ENCODE data around the gene BPIFB2. TPM values are rescaled to one million over a fixed set of nuclear protein-coding genes. Genes with fewer than 3 reads are reported as not detected.

BPIFB2 gene
- total and polyA plus RNA-seq, 7 donors, result not detected

DNA sequence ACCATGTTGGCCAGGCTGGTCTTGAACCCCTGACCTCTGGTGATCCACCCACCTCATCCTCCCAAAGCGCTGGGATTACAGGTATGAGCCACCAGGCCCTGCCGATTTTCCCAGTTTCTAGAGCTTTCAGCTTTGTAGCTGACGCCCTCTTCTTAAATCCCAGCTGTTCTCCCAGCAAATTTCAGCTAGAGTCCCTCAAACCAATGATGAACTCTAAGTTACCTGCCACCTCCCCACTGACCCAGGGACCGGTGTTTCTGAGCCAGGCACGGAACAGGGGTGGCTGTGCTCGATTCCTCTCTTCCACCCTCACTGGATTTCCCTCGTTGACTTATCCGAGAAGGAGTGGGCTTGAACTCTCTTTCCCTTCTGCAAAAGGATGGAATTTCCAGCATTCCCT is 42.4 kb upstream of the BPIFB2 start:
- intact Hi-C loops (cut with DNase I), result no loop called here
- no peaks in the 10 kb centered on the region for H3K9me3 ChIP-seq
- ATAC-seq (no peak), DNase-seq (no peak)
- no peak overlapping the region for H3K27ac ChIP-seq
- 74 to 80% (median 80%) methylated on average over 8 of the region's 8 CpGs for WGBS, 3 donors
- H3K4me3 ChIP-seq, result no peak overlapping the region
- no peaks in the 10 kb centered on the region for H3K4me1 ChIP-seq
- TF ChIP-seq, protein P1, sequence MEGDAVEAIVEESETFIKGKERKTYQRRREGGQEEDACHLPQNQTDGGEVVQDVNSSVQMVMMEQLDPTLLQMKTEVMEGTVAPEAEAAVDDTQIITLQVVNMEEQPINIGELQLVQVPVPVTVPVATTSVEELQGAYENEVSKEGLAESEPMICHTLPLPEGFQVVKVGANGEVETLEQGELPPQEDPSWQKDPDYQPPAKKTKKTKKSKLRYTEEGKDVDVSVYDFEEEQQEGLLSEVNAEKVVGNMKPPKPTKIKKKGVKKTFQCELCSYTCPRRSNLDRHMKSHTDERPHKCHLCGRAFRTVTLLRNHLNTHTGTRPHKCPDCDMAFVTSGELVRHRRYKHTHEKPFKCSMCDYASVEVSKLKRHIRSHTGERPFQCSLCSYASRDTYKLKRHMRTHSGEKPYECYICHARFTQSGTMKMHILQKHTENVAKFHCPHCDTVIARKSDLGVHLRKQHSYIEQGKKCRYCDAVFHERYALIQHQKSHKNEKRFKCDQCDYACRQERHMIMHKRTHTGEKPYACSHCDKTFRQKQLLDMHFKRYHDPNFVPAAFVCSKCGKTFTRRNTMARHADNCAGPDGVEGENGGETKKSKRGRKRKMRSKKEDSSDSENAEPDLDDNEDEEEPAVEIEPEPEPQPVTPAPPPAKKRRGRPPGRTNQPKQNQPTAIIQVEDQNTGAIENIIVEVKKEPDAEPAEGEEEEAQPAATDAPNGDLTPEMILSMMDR (IDR thresholded peaks at IDR 0.05), result no peak
- H3K27me3 ChIP-seq (ENCODE audit: insufficient read depth in 3 of 3, low read length in 2 of 3), result peaks cover 0 to 6% (median 0%) of the 10 kb centered on the region in 3 donors
- H3K36me3 ChIP-seq (ENCODE audit: insufficient read depth in 1 of 2, low read depth in 1 of 2), result no peaks in the 10 kb centered on the region

DNA sequence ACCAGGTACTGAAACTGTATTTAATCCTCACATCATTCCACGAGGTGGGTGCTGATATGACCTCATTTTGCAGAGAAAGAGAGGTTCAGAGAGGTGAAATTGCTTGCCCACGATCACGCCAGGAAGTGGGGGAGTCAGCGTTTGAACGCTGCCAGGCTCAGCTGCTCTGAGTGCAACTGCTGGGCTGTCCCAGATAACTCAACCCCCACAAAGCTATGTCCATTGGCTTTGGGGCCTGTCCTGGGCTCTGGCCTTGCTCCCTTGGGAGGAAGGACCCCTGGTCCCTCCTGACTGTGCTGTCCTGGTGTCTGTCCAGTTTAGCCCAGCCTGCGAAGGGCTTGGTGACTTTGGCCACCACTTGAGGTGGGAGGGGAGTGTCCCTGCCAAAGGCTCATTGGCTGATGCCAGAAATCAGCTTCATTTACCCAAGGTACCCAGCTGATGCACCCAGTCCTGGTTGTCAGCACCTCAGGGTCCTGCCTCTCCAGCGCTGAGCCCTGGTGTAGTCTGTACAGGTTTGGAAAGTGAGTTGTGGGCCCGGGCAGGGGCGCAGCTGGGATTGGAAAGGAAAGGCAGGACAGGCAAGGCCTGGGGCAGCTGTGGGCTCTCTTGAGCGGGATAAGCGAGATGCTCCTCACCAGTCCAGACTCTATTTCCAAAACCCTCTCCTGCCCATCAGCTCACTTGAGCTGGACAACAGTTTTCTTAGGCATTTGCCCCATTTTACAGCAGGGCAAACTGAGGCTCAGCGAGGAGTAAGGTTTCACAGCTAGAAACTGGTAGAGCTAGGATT is 41.7 kb upstream of the BPIFB2 start:
- Histone ChIP-seq H3K27me3 (ENCODE audit: insufficient read depth in 3 of 3, low read length in 2 of 3) (peaks cover 0 to 6% (median 0%) of the 10 kb centered on the region in 3 donors), H3K4me1 (no peaks in the 10 kb centered on the region), H3K36me3 (ENCODE audit: insufficient read depth in 1 of 2, low read depth in 1 of 2) (no peaks in the 10 kb centered on the region), H3K4me3 (no peak overlapping the region), H3K9me3 (no peaks in the 10 kb centered on the region), H3K27ac (no peak overlapping the region)
- TF ChIP-seq, protein P1 (IDR thresholded peaks at IDR 0.05), result no peak
- 67 to 77% (median 68%) methylated on average over 12 of the region's 12 CpGs for WGBS, 3 donors
- no peak for DNase-seq
- intact Hi-C loops (cut with DNase I), result no loop called here
- no peak for ATAC-seq

DNA sequence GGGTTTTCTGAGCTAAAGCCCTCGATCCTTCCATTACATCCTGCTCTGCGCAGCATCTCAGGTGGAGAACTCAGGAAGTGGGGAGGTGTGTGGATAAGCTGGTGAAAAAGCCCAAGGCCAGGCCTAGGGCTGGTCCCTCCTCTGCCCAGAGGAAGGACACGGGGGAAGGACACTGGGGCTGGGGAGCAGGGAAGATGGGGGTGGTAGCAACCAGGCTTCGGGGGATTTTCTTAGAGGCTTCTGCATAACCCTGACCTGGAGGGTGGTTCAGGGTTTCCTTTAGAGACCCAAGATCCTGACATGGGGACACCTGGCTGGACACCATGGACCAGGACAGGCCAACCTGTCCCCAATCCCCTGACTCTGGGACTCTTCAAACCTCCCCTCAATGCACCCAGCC is 41.1 kb upstream of the BPIFB2 start:
- intact Hi-C loops (cut with DNase I), result no loop called here
- ATAC-seq, result no peak

DNA sequence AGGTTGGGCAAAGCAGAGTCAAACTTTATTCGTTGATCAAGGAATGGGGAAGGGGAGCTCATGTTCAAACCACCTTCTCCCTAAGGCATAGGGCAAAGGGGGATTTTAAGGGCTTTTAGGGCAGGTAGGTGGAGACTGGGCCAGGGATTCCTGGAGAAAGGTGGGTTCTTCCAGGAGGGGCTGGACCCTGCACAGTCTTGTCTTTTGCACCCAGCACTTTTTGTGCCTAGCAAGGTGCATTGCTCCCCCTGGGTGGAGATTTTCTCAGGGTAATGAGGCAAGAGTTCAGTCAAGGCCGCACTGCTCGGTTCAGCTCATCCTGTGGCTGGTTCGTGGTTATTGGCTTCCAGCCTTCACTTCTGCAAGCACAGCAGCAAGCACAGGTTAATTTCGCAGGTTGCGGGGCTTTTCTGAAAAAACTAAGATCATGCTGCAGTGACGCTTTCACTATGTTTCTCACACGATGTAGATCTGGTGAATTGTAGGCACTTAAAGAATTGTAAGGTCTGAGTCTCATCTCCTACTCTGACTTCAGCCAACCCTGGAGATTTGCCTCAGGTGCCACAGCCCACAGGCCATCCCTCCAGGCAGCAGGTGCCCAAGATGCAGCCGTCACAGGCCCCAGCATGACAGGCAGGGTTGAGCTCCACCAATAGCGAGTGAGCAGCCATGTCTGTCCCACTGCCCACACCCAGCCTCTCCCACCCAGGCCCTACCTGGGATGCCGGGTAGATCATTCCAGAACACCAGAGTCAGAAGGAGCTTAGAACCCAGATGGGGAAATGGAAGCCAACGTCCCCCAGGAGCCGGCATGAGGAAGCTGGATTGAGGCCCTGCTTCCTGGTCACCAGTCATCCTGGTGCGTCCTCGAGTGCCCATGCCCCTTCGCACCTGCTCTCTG is 40.4 kb upstream of the BPIFB2 start:
- TF ChIP-seq, protein P1 (IDR thresholded peaks at IDR 0.05), result no peak
- Histone ChIP-seq H3K27ac (no peak overlapping the region), H3K27me3 (ENCODE audit: insufficient read depth in 3 of 3, low read length in 2 of 3) (peaks cover 0 to 6% (median 0%) of the 10 kb centered on the region in 3 donors), H3K4me3 (no peak overlapping the region), H3K4me1 (no peaks in the 10 kb centered on the region), H3K36me3 (ENCODE audit: insufficient read depth in 1 of 2, low read depth in 1 of 2) (no peaks in the 10 kb centered on the region), H3K9me3 (no peaks in the 10 kb centered on the region)
- no peak for ATAC-seq
- WGBS, 3 donors, result 67 to 73% (median 69%) methylated on average over 16 of the region's 16 CpGs
- no peak for DNase-seq
- intact Hi-C loops (cut with DNase I), result no loop called here

More for the DNA sequence above, 41.1 kb upstream of the BPIFB2 start:
- no peaks in the 10 kb centered on the region for H3K4me1 ChIP-seq
- no peak for DNase-seq
- H3K27ac ChIP-seq, result no peak overlapping the region
- 86 to 95% (median 89%) methylated on average over 4 of the region's 4 CpGs for WGBS, 3 donors
- no peak overlapping the region for H3K4me3 ChIP-seq
- H3K27me3 ChIP-seq (ENCODE audit: insufficient read depth in 3 of 3, low read length in 2 of 3), result peaks cover 0 to 6% (median 0%) of the 10 kb centered on the region in 3 donors
- TF ChIP-seq, protein P1 (IDR thresholded peaks at IDR 0.05), result no peak
- H3K9me3 ChIP-seq, result no peaks in the 10 kb centered on the region
- no peaks in the 10 kb centered on the region for H3K36me3 ChIP-seq (ENCODE audit: insufficient read depth in 1 of 2, low read depth in 1 of 2)
